SK-MEL-5 (cell line): ENCODE data around the gene ZNF621. TPM values are rescaled to one million over a fixed set of nuclear protein-coding genes. Genes with fewer than 3 reads are reported as not detected.

ENCODE experiments used
- DNase-seq: peaks from one replicate; pipeline ENCODE4 v3.0.0-alpha.2; 2016; ENCODE audit warnings: low read depth, low spot score
- in situ Hi-C: cut with HindIII; loops from 2 replicates; pipeline ENCODE4 v1.10.0; 2016; ENCODE audit warnings: low sequenced_read_pairs, high pct_unique_total_duplicates, low pct_unique_long_range_greater_than_20kb
- small RNA-seq, 2 experiments: library from RNA; depleted of rRNA; stranded (forward); fragments of <200 nt; gene quantifications; one replicate each; pipeline ENCODE3, GENCODE V24; 2014
- total RNA-seq: library from RNA; depleted of rRNA; stranded (reverse); fragments of >200 nt; shearing (Covaris generic); gene quantifications from 2 replicates; pipeline ENCODE4 v1.2.3, GENCODE V29; 2014; rRNA removed

ZNF621 gene
- total RNA-seq, 1 experiment from 2014 or later = 6.8 TPM

DNA sequence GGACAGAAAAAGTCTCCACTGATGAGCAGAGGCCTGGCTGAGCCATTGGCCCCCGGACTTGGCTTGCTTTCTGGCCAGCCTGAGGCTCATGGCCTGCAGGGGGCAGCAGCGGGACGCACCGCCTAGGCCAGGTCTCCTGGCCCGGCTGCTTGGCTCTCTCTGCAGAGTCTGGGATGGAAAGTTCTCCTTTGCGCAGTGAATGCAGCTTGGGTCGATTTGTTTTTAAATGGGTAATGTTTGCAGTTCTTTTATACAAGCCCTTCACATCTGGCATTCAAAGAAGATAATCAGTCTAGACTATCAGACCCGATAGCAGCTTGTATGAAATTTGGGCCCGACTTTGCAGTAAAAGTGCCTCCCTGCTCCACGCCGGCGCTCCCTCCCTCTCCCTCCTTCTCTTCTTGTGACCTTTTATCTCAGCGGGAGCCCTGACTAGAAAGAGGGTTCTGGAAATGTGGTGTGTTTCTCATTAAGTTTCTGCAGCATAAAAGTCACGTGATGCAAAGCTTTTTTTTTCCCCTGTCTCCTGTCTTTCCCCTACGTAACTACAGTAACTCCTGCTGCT, 59.9 kb downstream of the ZNF621 start:
- in situ Hi-C loops = loop anchor here (25.0 kb wide), 1 partner anchor 653 kb away; no protein-coding TSS in a partner anchor
- DNase-seq = peak; percentile 87

DNA sequence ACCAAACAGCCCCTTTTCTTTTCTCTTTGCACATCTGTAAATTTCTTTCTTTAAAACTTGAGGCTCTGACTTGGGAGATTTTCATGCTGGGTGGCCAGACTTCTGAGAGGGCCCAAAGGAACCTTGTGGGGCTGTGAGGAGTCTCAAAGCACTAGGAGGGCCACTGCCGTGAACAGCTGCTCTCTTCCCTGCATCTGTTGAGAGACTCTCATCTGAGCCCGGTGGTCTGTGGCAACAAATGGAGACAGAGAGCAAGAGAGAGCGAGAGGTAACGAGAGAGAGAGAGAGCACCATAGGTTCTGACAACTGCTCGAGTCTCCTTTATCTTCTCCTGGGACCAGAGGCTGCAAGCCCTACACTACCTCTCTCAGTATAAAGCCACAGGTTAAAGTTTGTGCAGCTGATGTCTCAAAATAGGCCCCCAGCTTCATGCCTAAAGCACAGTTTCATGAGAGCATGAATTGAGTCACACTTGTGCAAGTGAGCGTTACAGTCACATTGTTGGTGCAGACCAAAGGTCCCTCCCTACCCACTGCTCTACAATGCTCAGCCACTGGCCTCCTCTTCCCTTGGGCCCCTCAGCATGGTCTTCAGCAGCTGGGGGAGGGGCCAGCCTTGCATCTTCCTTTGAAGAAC, 60.7 kb downstream of the ZNF621 start:
- no peak for DNase-seq
- in situ Hi-C loops = loop anchor here (25.0 kb wide), 1 partner anchor 652 kb away; no protein-coding TSS in a partner anchor

DNA sequence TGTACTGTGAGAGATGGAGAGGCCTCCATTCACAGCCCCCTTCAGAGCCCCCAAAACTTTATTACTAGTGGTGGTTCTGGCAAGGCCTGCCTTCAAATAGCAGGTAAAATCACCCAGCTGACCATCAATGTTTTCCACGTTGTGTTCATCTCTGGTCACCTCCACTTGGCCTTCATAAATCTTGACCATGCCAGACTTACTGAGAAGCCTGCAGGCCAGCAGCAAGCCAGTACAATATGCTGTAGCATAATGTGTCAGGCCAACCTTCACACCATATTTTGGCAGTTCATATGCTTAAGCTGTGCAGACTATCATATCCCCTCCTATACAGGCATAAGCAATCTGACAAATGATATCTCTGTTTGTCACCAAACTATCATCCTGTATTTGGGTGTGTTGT, 62.1 kb downstream of the ZNF621 start:
- DNase-seq = no peak
- in situ Hi-C loops = loop anchor here (25.0 kb wide), 1 partner anchor 650 kb away; no protein-coding TSS in a partner anchor

DNA sequence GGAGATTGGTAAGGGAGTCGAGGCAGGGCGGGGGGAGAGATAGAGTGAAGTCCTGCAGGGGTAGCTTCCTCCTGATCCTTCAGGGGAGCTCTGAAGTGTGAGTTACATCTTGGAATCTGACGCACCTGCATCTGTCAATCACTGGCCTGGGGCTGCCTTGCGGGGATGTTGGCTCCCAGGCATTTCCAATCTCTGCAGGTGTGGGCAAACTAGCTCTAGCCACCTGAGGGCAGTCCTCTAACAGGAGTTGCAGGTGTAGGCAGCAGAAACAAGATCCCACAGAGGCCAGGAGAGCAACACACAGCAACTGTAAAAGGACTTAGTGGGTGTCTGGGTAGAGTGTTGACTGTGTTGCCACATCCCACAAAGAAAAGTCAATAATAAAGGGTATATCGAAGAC, 63.6 kb downstream of the ZNF621 start:
- in situ Hi-C loops = loop anchor here (25.0 kb wide), 1 partner anchor 649 kb away; no protein-coding TSS in a partner anchor
- no peak for DNase-seq

Small RNA genes lying within 50 kb of the gene (small RNA-seq; reads per million reads assigned to genes)
- 1.4 to 21.2 reads per million in 2 experiments for gene RNU5B-2P

Other genes with a start within 250 kb of the ZNF621 start
- 21.9 and 24.6 TPM in 2 replicates for gene EIF1B, start 215.3 kb upstream of the ZNF621 start, total RNA-seq
- gene ENTPD3, start 137.8 kb upstream of the ZNF621 start, total RNA-seq = not detected in 2 replicates
- 891 and 898 TPM in 2 replicates for gene RPL14, start 67.6 kb upstream of the ZNF621 start, total RNA-seq
- 2.6 and 2.7 TPM in 2 replicates for gene ZNF619, start 47.8 kb upstream of the ZNF621 start, total RNA-seq
- 2.2 and 2.3 TPM in 2 replicates for gene ZNF620, start 18.9 kb upstream of the ZNF621 start, total RNA-seq